Right forelimb (tissue), 1 donor: Measurements from ENCODE around the gene TUBGCP2.
A peak's percentile ranks its signal among the peaks of the same experiment; 100 is the strongest.

ENCODE experiments used
- DNase-seq: peaks from one replicate; pipeline ENCODE4 v3.0.0-alpha.2; 2018

The TUBGCP2 gene

GRCh38 chr10:133308421-133309099 lies at the start of gene TUBGCP2, which contains the start of gene ZNF511:
TSS of gene TUBGCP2 (minus strand) at chr10:133308872. CDS start at chr10:133302941, 5,931 bp downstream.
TSS of gene ZNF511 (plus strand) at chr10:133308914. CDS start at chr10:133308944, 30 bp downstream.
- peak; percentile 95 for DNase-seq

GRCh38 chr10:133357285-133358161 lies 48.9 kb upstream of the TUBGCP2 start, which contains the start of gene FUOM:
TSS of gene FUOM (minus strand) at chr10:133358019. CDS start at chr10:133358007, 12 bp downstream.
- peak; percentile 65 for DNase-seq

- no peak for DNase-seq
Observed at GRCh38 chr10:133356549-133357284, 48.0 kb upstream of the TUBGCP2 start.

GRCh38 chr10:133355991-133356390 lies 47.3 kb upstream of the TUBGCP2 start:
- no peak for DNase-seq

- DNase-seq: no peak
Observed at GRCh38 chr10:133355266-133355665, 46.6 kb upstream of the TUBGCP2 start.

- DNase-seq: no peak
Observed at GRCh38 chr10:133354672-133355240, 46.1 kb upstream of the TUBGCP2 start.

- no peak for DNase-seq
Observed at GRCh38 chr10:133353988-133354605, 45.4 kb upstream of the TUBGCP2 start.

GRCh38 chr10:133353202-133353959 lies 44.7 kb upstream of the TUBGCP2 start:
- no peak for DNase-seq

- no peak for DNase-seq
Observed at GRCh38 chr10:133351408-133352318, 43.0 kb upstream of the TUBGCP2 start.

GRCh38 chr10:133350950-133351329 lies 42.3 kb upstream of the TUBGCP2 start:
- no peak for DNase-seq

GRCh38 chr10:133350283-133350949 lies 41.7 kb upstream of the TUBGCP2 start:
- no peak for DNase-seq

GRCh38 chr10:133349577-133350011 lies 40.9 kb upstream of the TUBGCP2 start:
- no peak for DNase-seq

GRCh38 chr10:133349160-133349568 lies 40.5 kb upstream of the TUBGCP2 start:
- DNase-seq: no peak

- no peak for DNase-seq
Observed at GRCh38 chr10:133347710-133348517, 39.2 kb upstream of the TUBGCP2 start.

GRCh38 chr10:133346413-133346812 lies 37.7 kb upstream of the TUBGCP2 start:
- no peak for DNase-seq

GRCh38 chr10:133344236-133344635 lies 35.6 kb upstream of the TUBGCP2 start:
- no peak for DNase-seq

- no peak for DNase-seq
Observed at GRCh38 chr10:133343558-133343957, 34.9 kb upstream of the TUBGCP2 start.

- DNase-seq: no peak
Observed at GRCh38 chr10:133342942-133343341, 34.3 kb upstream of the TUBGCP2 start.

GRCh38 chr10:133341983-133342382 lies 33.3 kb upstream of the TUBGCP2 start:
- no peak for DNase-seq
